GM08714 (cell line): ENCODE measurements around the gene TSPO.
"Not testable (repeated sequence)": the region's sequence is repeated elsewhere in the genome, so short reads cannot be mapped to it uniquely, and the experiment has no call there.

Source experiments
- H3K4me3 ChIP-seq: fragments of 200-500 bp; sonication (Bioruptor generic); 2 replicates; pipeline ENCODE4 v1.5.1; 2014; ENCODE audit warnings: mild to moderate bottlenecking, low read length, inconsistent platforms
- ZNF274 ChIP-seq: IDR thresholded peaks from 2 replicates; pipeline ENCODE4 v1.6.1; 2012; ENCODE audit warnings: mild to moderate bottlenecking, low read depth, low read length

The TSPO gene

DNA sequence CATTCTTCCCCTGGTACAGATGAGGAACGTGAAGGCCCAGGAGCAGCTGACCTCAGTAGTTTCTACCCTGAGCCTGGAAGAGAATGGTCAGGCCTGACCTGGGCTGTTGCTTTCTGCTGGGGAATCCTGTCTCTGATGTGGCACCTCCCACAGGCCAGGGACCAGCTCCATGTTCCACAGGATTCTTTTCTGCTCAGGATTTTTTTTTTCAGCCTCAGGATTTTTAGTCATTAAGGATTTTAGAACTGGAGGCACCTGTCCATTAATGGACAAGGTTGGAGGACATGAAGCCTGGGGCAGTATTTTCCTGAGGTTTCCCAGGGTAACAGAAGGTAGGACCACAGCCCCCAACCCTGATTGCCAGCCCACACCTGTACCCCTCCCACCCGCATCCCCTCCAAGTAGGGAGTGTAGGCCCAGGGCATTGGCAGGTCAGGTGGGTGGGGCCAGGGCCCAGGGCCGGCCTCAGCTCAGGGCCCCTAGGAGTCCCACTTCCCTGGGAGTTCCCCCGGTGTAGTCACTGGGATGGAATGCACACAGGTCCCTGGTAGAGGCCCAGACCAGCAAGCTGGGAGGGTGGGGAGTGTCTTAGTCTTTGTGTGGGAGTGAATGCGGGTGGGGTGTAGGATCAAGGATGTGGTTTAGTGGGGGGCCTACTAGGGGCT is 24.7 kb upstream of the TSPO start:
- no peak for TF ChIP-seq ZNF274
- H3K4me3 ChIP-seq, result no peak overlapping the region

DNA sequence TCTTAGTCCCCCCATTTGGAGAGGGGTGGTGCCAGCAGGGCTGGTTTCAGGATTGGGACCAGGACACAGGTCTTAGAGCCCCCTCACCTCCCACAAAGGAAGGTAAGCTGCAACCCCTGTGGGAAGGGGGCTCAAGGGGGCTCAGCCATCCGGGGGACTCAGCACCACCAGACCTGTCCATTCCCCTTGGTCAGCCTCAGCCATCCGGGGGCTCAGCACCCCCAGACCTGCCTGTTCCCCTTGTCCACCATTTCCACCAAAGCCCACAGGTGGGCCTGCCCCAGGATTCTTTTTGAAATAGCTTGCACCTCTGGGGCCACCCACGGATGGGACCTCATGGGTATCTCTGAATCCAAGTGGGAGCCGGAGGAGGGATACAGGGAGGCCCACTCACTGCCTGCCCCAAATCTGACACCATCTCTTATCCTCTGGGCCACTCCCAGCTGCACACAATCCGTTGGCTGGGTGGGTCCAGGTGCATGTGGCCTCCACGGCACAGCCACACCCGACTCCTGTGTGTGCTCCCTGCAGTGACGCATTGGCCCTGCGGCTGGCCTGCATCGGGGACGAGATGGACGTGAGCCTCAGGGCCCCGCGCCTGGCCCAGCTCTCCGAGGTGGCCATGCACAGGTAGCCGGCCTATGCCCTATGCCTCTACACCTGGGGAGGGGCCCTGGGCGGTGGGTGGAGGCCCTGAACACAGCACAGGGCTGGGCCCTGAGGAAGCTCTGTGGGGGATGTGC is 24.0 kb upstream of the TSPO start:
- no peak for TF ChIP-seq ZNF274
- H3K4me3 ChIP-seq, result no peak overlapping the region

DNA sequence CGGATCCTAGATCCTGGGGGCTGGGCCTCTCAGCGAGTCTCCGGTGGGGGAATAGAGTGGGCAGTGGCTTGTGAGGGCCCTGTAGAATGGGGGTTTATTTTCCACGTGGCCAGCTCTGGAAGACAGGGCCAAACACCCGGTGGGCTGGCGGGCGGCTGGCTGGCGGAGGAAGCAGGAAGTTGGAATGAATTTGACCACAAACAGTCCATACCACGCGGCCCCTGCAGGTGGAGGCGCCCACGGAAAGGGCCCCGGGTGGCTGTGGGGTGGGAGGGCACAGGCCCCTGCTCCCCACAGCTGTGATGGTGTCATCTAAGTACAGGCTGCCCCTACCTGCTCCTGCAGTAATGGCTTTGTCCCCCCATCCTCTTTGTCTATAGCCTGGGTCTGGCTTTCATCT is 23.2 kb upstream of the TSPO start:
- TF ChIP-seq ZNF274, result no peak
- H3K4me3 ChIP-seq, result no peak overlapping the region

DNA sequence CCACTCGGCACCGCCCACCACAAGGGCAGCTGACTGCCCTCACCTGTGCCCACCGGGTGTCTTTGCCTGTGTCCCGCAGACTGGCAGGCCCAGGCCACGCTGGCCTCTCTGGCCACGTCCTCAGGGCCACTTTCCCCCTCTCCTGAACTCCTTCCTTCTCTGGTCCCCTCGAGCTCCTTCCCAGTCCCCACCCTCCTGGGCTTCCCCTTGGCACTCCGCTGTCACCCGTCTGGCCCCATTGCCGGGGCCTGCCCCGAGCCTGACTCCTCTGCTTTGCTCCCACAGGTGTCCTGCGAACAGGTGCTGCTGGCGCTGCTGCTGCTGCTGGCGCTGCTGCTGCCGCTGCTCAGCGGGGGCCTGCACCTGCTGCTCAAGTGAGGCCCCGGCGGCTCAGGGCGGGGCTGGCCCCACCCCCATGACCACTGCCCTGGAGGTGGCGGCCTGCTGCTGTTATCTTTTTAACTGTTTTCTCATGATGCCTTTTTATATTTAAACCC is 22.4 kb upstream of the TSPO start:
- no peak for TF ChIP-seq ZNF274
- H3K4me3 ChIP-seq, result no peak overlapping the region

DNA sequence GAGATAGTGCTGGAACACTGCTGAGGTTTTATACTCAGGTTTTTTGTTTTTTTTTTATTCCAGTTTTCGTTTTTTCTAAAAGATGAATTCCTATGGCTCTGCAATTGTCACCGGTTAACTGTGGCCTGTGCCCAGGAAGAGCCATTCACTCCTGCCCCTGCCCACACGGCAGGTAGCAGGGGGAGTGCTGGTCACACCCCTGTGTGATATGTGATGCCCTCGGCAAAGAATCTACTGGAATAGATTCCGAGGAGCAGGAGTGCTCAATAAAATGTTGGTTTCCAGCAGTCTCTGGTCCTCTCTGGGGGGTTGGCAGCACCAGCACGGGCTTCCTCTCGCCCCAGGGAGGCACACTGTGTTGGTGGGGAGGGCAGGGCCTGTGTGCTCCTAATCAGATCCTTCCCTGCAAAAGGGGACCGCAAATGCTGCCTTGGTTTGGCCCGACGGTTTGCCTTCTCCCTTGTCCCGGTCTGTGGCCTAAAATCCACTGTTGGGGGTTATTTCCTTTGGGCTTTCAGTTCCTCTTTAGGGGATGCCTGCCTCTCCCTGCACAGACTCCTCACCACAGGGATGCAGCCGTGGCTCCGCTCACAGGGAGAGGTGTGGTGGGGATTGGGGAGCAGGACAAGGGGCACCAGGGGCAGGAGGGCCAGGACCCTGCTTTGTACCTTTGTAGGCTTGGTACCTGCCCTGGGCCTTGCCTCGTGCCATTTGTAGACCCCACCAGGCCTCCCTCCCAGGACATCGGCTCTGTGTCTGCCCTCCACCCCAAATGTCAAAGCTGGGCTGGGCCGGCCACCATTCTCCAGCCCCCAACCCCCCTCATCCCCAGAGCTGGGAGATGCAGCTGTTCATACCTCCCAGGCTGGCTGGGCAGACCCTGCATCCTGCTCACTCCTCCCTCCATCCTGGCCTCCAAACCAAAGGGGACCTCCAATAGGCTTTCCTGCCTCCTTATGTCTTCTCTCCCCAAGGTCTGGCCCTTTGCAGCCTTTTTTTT is 21.6 kb upstream of the TSPO start:
- no peak for TF ChIP-seq ZNF274
- H3K4me3 ChIP-seq, result no peak overlapping the region

DNA sequence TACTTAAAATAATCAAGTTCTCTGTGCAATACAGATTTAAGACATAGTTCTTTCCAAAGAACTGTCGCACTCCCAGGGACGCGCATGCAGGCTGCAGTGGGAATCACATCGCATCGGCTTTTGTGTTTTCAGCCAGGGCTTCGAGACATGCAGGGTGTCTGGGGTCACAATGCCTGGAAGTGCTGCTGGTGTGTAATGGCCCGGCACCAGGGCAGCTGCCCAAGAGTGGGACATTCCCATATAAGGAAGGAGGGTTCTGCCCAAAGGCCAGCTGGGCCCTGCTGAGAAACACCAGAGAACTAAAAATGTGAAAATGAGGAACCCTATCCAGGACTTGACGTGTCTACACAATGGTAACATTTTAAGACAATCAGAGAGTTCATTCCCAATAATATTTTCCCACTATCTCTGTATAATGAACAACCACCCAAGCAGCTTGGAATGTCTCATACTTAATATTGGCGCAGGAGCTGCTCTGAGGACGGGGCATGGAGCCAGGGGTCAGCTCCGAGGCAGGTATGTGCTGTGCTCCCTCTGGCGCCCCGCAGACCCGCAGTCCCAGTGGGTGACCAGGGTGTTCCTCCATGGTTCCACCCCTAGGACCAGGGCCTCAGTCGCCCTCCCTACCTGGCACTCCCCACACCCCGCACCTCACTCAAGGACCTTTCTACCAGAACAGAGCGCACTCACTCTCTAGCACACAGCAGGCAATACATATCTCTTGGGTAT is 19.4 kb upstream of the TSPO start:
- no peak for TF ChIP-seq ZNF274
- H3K4me3 ChIP-seq, result no peak overlapping the region

DNA sequence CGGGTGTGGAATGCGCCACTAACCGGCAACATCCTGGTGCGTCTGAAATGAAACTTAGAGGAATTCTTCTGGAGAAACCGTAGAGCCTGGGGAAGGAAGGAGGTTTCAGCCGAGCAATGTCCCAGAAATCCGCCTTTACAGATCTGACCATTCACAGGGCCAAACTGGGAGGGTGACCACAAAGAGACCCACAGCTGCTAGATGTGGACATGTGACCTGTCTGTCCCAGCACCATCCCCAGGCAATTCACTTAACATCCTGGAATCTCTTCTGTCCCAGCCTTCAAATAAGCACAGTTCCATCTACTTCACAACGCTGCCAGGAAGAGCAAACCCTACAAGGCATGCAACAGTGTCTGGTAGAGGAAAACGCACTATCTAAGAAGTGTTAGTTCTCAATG is 18.0 kb upstream of the TSPO start:
- no peak for TF ChIP-seq ZNF274
- H3K4me3 ChIP-seq, result no peak overlapping the region

DNA sequence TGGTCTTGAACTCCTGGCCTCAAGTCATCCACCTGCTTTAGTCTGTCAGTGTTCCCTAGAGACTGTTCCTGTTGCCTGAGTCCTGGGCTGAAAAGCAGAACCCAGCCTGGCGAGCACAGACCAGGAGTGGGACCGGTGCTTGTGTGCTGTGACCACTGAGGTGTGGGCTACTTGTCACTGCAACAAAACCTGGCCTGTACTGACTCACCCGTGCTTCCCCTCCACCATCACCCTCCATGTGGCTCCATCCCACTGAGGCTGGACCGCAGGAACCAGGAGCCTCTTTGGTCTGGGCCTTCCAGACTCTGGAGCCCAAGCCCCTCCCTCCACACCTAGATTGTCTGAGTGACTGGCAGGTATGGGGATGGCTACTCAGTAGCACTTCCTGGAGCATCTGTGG is 16.8 kb upstream of the TSPO start:
- no peak overlapping the region for H3K4me3 ChIP-seq
- no peak for TF ChIP-seq ZNF274

DNA sequence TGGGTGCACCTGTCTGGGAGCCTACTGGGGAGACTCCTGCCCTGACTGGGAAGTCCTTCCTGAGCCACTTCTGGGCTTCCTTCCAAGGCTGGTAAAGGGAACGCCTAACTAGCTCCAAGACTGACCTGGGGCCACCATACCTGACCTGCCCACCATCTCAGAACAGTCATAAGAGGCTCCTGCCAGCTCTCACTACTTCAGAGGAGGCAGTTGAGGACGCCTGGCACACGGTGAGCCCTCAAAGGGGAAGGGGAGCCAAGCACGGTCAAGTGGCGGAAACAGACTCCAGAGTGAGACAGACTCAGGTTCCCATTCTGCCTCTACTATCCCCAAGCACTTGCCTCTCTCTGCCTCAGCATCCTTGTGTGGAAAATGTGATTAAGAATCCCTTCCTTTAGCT is 15.8 kb upstream of the TSPO start:
- TF ChIP-seq ZNF274, result no peak
- H3K4me3 ChIP-seq, result no peak overlapping the region

DNA sequence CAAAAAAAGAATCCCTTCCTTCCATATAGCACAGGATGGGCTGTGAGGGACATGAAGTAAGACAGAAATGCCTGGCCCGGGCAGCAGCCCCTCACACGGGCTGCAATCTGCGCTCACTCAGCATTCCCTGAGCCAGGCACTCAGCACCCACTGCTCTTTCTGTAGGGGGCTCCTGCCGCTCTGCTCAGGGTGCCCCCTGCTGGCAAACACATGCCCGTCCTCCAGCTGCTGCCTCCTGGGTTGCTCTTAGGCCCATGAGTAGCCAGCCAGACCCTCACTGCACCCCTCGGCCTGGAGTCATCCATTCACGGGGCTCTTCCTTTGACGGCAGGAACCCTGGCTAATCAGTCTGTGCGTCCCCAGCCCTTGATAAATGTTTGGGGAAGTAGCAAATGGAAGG is 15.1 kb upstream of the TSPO start:
- no peak overlapping the region for H3K4me3 ChIP-seq
- TF ChIP-seq ZNF274, result no peak

DNA sequence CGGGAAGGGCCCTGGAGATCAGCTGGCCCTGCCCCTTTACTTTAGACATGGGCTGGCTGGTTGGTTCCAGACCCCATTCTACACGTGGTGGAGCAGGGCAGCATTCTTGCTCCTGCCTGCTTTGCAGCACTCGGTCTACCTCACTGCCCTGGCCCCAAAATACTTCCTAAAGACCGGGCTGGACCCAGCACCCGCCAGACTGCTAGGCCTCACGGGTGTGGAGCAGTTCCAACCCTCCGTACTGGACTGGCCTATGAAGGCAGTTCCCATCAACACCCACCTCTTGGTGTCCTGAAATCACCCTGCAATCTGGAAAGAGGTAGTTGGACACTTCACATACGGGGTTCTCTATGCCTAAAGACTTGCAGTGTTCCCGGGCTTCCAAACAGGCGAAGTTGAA is 14.6 kb upstream of the TSPO start:
- TF ChIP-seq ZNF274, result no peak
- H3K4me3 ChIP-seq, result no peak overlapping the region

DNA sequence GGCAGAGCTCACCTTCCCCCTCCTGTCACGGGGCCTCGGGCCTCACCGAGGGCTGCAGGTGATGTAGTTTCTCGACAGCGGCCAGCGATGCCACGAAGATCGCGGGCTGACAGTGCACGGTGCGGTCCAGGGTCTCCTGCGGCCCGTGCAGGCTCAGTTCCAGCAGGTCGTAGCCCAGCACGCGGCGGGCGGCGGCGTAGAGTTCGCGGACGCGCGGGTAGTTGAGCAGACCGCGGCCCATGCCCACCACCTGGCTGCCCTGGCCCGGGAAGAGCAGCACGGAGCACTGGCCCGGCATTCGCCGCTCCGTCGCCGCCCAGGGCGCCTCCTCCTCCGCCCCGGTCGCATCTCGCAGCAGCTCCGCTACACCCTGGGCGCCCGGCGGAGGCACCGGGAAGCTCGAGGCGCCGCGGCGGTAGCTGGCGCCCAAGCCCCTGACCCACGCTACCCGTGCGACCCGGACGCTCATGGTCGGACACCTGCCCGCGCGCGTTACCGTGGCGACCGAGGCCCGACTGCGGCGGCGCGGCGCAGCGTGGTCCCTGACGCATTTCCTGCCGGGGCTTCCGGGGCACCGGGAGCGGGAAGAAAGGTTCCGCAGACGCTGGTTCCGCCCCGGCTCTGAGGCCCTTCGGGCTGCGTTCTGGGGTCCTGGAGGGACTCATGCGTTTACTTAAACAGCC is 8.3 kb upstream of the TSPO start, which contains the start of gene MCAT:
MCAT (minus strand) TSS at position 519 of the 683 bp plus-strand sequence; CDS start at position 469, 50 bp downstream.
- TF ChIP-seq ZNF274, result no peak

DNA sequence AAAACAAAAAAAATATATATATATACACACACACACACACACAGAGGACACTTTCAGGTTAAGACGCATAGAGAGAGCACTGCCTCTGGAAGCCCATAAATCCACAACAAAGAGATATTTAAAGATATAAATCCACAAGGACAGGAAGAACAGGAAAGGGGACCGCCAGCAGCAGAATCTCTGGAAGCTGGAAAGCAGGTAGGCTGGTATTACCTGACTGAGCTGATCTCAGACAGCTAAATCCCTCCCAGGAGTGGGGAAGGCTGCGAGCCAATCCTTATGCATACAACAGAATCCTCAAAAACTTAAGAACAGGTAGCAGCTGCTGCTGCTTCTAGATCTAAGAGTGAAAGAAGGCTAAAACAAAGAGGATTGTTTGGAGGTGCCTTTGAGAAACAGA is 6.4 kb upstream of the TSPO start:
- TF ChIP-seq ZNF274, result no peak
- H3K4me3 ChIP-seq, result no peak overlapping the region

More for the DNA sequence above, 8.3 kb upstream of the TSPO start, which contains the start of gene MCAT:
- peak within 1 kb of the TSS; percentile 85 for H3K4me3 ChIP-seq

DNA sequence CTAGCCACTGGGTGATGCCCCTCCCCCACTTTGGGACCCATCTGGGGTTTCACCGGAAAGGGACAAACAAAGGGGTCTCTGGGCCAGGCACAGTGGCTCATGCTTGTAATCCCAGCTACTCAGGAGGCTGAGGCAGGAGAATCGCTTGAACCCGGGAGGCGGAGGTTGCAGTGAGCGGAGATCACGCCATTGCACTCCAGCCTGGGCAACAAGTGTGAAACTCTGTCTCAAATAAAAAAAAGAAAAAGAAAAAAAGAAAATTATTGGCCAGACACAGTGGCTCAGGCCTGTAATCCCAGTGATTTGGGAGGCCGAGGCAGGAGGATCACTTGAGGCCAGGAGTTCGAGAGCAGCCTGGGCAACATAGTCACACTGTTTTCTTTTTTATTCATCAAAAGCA is 6.0 kb upstream of the TSPO start:
- H3K4me3 ChIP-seq, result not testable (repeated sequence)

DNA sequence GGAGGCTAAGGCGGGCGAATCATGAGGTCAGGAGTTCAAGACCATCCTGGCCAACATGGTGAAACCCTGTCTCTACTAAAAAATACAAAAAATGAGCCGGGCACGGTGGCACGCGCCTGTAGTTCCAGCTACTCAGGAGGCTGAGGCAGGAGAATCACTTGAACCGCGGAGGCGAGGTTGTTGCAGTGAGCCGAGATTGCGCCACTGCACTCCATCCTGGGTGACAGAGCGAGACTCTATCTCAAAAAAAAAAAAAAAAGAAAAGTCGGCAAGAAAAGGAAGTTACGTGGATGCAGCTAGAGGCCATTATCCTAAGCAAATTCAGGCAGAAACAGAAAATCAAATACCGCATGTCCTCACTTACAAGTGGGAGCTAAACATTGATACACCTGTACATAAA is 5.0 kb upstream of the TSPO start:
- H3K4me3 ChIP-seq, result not testable (repeated sequence)
